NCI-H2107 (cell line): ENCODE measurements around the gene SEMA4D.
"Not testable (repeated sequence)": the region's sequence is repeated elsewhere in the genome, so short reads cannot be mapped to it uniquely, and the experiment has no call there.

Source experiments
- DNase-seq: peaks from one replicate; lab custom pipeline; 2025; lab: John Stamatoyannopoulos, UW

Gene SEMA4D

DNA sequence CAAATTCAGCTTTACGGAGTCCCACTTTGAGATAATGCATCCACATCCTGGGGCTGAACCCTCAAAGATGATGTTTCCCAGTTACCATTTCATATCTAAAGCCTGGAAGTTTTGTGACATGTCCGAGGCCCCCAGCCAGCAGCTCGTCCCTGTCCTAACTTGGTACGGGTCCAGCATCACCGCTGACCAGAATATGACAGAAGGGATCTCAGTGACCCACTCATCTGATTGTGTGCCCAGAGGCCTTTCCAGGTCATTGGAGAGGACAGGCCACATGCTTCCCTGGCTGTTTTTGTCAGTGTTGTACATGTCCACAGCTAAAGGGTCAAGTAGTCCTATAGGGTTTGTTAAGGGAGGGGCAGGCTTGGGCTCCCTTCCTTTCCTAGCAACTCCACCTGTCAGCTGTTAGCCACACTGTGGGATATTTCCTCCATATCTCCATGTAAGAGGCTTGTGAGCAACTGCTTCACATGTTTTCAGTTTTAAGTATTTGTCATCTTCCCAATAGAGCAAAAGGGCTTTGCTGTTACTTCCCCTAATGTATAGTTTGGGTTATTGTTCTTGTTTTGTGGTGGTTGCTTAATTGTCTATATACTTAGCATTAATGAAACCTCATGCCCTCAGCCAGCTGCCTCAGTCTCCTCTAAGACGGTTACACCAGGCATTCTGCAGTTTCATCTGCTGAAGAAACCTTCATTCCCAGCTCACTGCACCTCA lies 146.2 kb downstream of the SEMA4D start:
- DNase-seq: no peak

DNA sequence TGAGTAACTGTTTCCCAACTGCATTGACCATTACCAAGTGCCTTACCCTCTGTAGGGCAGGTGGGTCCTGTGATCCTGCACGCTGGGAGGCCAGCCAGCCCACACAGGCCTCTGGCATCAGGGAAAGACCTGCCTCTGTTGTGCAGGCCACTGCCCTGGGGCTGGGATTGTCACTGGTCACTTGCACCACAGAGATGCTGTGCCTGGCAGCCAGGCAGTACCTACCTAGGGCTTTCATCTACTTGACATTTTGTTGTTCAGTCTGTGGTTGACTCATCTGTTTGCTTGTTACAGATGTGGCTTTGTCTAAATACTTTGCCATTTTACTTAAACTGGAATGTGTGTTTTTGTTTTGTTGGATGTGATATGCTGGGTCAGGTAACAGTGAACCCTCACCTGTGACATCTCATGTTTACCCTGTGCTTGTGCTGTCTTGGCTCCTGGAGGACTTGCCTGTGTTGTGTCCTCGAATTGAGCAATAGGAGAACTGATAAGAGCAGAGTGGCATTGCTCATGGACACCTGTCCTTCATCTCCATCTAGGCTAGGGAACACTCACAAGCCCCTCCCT lies 146.8 kb downstream of the SEMA4D start:
- DNase-seq: no peak

DNA sequence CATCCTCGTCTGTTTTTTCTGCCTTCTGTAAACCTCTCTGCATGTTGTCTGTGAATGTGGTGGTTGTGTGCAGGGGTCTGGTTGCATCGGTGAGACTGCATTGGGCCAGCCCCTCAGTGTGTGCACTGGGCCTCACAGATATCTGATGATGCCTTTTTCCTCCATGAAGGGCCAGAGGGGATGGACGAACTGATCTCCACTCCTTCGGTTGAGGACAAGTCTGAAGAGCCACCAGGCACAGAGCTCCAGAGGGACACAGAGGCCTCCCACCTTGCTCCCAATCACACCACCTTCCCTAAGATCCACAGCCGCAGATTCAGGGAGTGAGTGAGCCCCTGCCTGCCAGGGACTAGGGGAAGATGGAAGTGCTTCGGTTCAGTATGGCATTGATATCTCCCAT lies 148.3 kb downstream of the SEMA4D start:
- no peak for DNase-seq

DNA sequence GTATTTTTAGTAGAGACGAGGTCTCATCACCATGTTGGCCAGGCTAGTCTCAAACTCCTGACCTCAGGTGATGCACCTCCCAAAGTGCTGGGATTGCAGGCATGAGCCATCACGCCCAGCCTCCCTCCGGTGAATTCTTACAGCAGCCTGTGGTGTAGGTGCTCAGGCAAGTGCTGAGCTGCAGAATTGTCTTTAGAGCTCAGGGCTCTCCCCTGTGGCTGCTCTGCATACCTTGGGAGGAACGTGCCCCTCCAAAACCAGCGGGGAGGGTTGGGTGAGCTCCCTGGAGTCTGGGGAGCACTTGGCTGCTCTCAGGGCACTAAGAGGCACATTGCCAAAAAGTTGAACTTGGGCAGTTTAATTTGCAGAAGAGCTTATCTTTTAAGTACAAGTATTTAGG lies 150.3 kb downstream of the SEMA4D start:
- DNase-seq: no peak

DNA sequence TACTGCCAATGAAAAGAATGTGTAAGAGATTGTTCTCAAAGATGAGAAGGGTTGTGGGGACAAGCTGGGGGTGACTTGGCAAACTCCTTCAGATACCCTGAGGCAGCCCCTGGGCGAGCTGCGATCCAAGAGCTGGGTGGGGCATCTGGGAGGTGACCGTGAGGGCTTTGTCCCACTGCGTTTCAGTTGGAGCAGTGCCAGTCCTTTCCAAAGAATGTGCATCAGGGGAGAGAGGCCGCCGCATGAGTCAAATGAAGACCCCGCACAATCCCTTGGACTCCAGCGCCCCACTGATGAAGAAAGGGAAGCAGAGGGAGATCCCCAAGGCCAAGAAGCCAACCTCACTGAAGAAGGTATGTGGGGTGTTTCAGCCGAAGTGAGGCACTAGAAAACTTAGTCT lies 151.2 kb downstream of the SEMA4D start:
- no peak for DNase-seq

DNA sequence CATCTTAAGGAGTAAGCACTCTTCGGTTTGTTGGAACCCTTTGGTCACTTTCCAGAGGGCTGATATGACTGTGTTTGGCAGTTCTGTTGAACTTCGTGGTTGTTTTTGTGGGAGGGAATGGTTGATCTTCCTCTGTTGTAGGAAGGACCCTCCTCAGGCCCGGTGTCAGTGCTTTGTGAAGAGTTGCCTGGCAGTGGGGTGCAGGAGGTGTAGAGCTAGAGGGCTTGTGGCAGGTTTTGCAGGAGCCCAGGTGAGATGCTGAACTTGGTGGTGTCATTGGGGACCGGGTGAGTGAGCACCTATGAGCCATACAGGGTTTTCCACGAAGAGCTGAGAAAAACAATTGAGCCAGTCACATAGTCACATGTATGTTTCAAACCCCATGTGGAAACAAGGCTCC lies 152.4 kb downstream of the SEMA4D start:
- no peak for DNase-seq

DNA sequence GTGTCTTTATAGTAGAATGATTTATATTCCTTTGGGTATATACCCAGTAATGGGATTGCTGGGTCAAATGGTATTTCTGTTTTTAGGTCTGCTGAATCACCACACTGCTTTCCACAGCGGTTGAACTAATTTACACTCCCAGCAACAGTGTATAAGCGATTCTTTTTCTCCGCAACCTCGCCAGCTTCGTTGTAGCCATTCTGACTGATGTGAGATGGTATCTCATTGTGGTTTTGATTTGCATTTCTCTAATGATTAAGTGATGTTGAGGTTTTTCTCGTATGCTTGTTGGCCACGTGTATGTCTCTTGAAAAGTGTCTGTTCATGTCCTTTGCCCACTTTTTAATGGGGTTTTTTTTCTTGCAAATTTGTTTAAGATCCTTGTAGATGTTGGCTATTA lies 154.1 kb downstream of the SEMA4D start:
- not testable (repeated sequence) for DNase-seq

DNA sequence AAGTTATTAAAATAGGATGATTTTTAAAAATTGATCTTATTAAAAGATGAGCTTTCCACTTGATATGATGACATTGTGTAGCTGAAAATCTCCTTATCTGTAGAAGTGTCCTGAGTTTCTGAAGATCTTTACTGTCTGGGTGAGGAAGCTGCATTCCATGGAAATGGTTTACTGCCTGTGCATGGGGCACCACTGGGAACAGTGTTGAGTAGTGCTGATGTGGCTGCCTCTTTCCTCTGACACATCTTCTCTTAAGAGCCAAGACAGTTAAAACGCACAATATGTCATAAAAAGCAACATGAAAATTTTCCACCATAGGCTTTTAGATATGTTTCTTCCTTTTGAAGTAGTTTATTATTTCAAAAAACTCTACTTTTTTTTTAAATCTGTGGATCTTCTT lies 155.0 kb downstream of the SEMA4D start:
- no peak for DNase-seq

DNA sequence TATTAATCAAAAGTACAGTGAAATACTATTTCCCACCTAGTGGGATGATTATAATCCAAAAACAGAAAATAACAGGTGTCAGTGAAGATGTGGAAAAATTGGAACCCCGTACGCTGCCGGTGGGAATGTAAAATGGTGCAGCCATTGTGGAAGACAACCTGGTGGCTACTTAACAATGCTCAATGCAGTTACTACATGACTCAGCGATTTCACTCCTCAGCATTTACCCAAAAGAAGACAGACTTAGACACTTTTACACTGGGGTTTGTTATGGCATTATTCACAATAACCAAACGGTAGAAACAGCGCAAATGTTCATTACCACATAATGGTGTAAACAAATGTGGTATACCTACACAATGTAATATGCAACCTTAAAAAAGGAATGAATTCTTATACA lies 155.7 kb downstream of the SEMA4D start:
- DNase-seq: no peak

DNA sequence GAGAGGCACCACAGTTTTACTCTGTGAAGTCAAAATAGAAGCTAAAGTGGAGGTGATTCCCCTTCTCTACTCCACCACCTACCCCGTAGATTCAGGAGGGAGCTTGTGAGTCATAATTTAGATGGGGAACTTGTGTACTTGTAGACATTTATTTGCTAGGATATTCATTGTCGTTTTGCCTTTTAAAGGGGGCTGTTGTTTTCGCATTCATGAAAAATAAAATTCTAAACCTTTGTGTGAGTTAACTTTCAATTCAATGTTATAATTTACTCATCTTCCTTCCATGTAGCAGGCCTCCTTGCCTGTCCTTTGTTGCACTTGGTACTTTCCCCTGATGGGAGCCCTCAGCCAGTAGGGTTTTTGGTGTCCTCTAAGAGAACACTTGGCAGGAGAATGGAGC lies 157.6 kb downstream of the SEMA4D start:
- DNase-seq: no peak

DNA sequence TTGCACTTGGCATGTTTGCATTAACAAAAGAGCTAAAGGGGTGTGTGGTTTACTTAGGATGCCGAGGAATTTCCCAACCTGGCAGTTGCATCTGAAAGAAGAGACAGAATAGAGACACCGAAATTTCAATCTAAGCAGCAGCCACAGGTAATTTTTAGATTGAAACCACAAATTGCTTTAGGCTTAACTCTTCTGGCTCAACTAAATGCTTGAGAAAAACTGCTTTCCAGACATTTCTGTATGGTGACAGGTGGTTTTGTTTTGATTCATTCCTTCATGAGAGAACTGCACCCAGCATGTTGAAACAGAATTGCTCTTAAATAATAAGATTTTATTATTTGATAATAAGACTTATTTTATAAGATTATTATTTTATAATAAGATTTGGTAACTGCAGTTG lies 158.1 kb downstream of the SEMA4D start:
- DNase-seq: no peak

DNA sequence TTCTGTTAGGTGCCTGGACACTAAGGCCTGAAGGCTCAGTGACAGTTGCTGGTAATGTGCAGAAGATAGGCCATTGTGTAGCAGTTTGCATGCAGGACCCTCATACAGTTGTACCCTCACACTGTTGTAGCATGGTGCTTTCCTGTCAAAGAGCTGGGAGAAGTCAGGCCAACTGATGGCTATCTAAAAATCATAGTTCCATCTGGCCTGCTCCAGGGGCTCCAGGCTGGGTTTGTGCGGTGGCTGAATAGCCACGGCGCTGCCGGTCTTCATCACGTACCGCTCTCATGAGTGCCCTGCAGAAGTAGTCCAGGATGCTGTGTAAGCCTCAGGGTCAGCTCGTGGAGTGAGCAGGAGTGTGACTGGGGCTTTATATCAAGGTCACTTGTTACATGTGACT lies 167.4 kb downstream of the SEMA4D start:
- DNase-seq: no peak

DNA sequence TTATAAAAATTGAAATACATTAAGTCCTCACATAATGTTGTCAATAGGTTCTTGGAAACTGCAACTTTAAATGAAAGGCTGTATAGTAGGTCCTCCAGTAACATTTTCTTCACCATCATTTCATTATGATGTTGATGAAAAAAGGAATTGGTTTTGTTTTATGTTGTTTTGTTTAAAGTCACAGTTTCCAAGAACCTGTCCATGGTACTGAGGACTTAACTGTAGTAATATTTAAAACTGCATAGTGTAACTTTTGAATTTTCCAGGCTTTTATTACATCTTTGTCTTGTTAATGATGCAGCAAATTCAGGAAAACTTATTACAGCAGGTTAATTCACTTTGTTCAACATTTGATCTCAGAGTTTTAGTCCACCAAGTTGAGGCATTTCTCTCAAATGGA lies 168.0 kb downstream of the SEMA4D start:
- no peak for DNase-seq

DNA sequence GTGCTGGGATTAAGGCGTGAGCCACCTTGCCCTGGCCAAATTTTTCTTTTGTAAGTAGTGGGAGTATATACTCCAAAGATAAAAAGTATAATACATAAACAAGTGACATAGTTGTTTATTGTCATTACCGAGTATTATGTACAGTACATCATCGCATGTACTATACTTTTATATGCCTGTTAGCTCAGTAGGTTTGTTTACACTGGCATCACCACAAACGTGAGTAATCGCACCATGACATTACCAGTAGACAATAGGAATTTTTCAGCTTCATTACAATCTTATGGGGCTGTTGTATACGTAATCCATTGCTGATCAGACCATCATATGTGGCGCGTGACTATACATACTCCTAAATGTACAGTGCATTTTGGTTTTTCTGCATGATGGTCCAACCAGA lies 169.8 kb downstream of the SEMA4D start:
- no peak for DNase-seq

DNA sequence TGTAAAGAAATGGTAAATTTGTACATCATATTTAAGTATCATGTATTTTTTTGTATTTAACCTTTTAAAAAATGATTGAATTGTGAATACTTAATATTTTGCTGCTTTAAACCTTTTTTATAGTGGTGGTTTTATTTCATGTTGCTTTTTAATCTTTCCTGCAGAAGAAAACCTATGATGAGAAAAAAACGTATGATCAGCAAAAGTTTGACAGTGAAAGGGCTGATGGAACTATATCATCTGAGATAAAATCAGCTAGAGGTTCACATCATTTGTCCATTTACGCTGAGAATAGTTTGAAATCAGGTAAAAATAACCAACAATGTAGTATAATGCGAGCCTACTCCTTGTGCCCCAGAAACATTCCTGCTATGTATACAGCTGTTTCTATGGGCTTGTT lies 172.2 kb downstream of the SEMA4D start:
- no peak for DNase-seq

DNA sequence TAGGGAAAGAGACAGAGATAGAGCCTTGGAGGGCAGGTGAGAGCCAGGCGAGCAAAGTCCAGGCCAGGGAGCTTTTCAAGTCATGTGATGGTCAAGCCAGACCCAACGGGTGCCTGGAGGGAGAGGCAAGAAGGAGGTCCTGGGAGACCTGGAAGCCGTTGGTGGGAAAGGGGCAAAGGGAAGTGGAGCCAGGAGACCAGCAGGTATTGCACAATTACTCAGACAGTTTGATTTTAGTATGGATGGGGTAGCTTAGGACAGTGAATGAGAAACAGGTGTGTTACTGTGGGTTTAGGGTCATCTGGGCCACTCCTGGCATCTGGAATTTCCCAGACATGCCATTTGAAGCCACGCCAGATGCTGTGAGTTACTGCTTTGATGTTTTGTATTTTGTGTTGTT lies 174.5 kb downstream of the SEMA4D start:
- DNase-seq: no peak

DNA sequence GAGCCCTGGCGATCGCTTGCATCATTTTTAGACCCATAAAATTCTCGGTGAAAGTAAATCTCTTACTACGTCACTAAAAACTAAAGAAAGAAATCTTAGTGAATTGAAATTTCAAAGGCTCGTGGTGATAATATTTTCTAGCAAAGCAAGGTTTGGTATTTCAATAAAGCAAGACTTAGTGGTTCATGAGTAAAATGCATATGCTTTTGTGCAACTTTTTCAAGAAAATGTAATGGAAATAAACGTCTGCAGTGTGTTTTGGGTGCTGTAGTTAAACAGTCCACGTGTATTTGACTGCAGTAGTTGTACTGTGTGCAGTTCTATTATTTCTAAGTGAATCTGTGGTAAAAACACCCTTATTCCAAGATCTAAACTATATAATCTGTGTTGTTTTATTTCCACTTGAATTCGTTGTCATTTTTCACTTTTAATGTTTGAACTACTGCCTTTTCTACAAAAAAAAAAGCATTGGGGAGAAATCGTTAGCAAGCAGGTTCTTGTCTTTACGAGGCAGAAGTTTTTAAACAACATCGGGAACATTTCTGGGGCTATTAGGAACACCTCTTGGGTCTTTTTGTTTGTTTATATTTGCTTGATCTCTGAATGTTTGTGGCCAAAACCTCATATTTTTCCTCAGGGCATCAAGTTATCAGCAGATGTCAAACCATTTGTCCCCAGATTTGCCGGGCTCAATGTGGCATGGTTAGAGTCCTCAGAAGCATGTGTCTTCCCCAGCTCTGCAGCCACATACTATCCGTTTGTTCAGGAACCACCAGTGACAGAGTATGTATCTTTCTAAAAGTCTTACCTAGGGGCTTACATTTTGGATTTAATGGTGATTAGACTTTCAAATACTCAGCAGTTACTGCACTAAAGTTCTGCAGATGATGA lies 178.7 kb downstream of the SEMA4D start:
- no peak for DNase-seq

DNA sequence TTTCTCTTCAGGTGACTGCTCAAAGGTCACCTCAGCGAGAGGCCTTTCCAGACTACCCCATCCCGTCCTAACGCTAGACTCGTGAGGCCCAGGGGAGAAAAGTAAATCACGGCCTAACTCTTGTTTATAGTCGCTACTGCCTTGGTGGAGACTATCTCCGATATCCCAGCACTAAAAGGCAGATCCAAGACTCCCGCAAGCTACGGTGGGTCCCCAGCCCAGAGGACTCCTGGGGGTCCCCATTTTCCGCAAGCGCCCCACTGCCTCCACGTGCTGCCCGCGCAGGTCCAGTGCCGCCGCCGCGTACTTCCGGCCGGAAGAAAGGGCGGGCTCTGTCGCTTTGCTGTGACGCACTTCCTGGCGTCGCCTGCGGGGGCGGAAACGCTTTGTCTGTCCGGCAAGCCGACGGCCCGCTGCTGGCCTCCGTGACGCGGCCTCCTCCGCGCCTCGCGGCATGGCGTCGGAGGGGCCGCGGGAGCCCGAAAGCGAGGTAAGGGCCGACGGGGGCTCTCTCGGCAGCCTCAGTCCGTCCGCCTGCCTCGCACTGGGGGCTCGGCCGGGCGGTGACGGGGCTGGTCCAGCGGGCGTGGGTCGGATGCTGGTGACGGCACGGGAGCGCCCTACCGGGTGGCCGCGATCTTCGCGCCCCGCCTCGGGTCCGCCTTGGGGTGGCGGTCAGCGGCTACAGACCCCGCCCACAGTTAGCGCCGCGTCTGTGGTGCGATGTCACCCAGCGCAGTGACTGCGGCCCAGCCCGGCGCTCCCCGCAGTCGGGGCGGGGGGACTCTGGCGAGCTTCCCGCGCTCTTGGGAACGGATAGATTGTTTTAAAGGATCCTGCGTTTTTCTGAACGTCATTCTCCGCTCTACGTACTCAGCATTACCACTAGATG lies 179.5 kb downstream of the SEMA4D start, which contains the start of gene SECISBP2:
SECISBP2 (plus strand) TSS at position 378 of the 892 bp plus-strand sequence; CDS start at position 455, 77 bp downstream.
- peak; percentile 84 for DNase-seq

DNA sequence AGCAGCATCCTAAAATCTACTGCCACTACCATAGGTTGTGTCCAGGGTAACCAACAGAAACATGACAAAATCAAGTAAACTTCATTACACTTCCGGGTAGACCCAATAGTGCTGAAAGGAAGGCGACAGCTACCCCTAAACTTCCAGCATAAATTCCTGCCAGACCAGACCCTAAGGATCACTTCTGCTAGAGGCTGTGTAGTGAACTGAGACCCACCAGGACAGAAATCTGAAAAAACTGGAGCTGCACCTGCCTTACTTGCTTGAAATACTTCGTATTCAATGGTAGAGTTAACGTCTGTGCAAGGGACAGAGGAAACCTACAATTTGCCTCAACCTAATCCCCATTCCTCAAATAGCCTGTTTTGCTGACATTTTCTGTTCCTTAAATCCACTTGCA lies 180.6 kb downstream of the SEMA4D start:
- DNase-seq: no peak

DNA sequence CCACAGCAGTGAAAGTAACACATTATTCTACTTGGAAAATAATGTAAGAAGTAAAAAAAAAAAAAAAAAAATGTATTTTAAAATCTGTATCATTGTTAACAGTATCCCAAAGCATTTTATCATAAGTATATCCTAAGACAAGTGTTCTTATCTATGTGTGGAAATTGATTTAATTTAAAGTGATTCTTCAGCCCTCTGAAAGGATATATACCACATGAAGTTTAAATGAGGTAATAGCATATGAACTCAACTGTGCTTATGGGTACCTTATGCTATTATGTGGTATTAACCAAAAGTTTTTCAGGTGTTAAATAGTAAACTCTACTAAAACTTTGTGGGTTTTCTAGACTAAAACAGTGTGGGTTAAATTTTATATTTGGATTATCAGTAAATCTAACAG lies 182.4 kb downstream of the SEMA4D start:
- no peak for DNase-seq

DNA sequence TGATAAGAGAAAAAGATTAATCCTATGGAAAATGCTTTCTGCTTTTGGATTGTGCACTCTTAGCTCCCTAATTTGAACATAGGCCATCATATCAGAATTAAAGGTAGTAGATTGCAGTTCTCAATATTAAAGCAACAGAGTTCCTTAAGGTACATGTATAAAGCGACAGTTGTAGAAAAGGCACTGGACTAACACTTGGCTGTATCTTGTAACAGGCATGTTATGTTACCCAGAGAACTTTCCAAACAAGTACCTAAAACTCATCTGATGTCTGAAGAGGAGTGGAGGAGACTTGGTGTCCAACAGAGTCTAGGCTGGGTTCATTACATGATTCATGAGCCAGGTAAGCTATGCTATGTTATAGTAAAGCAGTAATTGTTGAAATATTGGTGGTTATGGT lies 183.0 kb downstream of the SEMA4D start:
- DNase-seq: no peak

DNA sequence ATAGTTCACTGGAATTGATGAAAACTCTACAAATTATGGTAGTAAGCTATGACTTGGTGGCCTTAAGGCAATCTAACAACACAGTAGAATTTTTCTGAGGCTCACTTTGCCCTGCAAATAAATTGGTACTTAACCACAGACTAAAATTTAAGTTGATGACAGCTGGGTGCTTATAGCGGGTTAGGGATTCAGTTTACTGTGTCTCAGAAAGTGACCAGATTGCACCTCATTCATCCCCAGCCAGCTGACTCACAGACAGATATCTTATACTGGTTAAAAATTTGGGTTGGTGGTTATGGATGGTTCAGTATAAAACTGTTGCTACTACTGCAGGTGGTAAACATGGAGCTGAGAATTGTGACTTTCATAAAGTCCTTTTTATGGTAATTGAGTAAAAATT lies 184.1 kb downstream of the SEMA4D start:
- no peak for DNase-seq
